Ammon's horn (tissue), 1 donor: Measurements from ENCODE around the gene MZF1.
"Not testable (repeated sequence)": the region's sequence is repeated elsewhere in the genome, so short reads cannot be mapped to it uniquely, and the experiment has no call there.

Experiments
- DNase-seq: peaks from one replicate; pipeline ENCODE4 v3.0.0-alpha.2; 2016; ENCODE audit warnings: low spot score

The MZF1 gene

DNA sequence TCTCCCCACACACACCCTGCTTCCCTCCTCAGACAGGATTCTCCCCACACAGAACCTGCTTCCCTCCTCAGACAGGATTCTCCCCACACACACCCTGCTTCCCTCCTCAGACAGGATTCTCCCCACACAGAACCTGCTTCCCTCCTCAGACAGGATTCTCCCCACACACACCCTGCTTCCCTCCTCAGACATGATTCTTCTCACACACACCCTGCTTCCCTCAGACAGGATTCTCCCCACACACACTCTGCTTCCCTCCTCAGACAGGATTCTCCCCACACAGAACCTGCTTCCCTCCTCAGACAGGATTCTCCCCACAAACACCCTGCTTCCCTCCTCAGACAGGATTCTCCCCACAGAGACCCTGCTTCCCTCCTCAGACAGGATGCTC is 34.0 kb downstream of the MZF1 start:
- not testable (repeated sequence) for DNase-seq

DNA sequence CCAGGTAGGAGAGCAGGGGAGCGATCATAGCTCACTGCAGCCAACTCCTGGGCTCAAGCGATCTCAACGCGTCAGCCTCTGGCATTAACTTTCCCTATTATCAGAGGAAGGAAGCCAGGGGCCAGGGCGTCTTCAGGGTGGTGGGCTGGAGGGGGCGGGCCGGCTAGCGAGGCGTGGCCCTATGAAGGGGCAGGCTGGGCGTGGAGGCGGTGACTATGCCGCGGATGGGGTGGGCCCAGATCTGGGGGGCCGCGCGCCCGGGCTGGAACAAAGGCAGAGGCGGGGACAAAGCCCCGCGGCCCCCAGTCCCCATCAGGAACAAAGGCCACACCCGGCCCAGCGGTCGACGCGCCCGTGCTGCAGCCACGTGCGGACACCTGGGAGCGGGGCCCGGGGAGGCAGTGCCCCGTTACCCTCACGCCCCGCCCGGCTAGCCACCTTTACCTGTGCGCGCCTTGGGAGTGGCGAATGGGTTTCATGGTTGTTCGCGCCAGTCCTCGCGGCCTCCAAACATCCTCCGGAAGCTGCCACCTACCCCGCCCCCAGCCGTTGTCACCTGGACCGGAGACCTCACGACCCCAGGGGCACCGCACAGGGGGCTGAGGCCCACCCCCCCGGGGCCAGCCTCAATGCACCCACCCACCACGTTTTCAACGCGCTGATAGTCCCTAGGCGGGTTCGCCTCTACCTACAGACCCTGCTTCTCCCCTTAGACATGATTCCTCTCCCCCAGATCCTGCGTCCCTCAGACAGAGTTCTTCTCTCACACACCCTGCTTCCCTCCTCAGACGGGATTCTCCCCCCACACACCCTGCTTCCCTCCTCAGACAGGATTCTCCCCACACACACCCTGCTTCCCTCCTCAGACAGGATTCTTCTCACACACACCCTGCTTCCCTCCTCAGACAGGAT is 34.6 kb downstream of the MZF1 start:
- no peak for DNase-seq

DNA sequence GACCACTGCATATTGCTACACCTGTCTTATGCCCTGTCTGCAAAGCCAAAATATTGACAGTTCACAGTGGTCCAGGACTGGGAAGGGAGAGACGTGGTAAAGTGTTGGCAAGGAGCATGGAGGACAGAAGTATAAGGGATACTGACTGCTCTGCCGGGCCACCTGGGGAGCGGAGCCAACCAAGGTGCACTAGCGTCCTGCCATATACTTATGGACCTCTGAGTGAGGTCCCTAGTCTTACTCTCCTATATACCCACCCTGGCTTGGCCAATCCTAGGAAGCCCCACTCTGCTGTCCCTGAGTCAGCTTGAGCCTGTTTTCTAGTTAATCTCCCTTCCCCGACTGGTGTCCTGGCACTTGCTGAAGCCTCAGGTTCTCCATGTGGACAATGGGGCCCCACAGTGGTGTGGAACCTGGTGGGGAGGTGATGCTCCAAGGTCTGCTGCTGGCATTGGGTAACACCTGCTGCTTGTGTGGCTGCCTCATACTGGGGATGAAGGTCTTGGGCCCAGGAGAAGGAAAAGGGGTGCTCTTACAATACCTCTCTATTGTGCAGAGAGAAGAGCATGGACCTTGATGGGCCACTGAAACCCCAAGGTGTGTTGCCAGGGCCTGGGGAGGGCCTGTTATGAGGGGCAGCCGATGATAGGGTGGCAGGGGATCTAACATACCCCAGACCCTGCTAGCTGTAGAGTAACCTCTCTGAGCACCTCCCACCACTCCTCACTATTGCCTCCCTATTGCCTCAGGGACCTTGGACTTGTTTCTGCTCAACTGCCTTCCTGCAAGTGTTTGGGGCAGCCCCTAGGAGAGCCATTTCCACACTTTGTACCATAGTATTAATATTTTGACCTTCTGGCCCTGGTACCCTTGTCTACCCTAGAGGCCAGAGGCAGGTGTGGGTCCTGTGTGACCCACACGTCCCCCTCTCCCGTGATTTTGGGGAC is 36.0 kb downstream of the MZF1 start:
- DNase-seq = no peak

DNA sequence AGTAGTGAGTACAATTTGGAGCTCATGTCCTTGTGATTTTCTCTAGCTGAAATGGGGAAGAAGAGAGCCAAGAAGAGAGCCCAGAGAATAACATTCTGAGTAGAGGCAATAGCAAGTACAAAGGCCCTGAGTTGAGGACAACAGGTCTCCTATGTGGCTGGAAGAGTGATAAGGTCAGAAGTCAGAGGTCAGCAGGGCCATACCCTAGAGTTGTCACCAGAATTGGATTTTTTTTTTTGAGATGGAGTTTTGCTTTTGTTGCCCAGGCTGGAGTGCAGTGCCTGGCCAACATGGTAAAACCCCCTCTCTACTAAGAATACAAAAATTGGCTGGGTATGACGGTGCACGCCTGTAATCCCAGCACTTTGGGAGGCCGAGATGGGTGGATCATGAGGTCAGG is 37.3 kb downstream of the MZF1 start:
- DNase-seq = no peak

DNA sequence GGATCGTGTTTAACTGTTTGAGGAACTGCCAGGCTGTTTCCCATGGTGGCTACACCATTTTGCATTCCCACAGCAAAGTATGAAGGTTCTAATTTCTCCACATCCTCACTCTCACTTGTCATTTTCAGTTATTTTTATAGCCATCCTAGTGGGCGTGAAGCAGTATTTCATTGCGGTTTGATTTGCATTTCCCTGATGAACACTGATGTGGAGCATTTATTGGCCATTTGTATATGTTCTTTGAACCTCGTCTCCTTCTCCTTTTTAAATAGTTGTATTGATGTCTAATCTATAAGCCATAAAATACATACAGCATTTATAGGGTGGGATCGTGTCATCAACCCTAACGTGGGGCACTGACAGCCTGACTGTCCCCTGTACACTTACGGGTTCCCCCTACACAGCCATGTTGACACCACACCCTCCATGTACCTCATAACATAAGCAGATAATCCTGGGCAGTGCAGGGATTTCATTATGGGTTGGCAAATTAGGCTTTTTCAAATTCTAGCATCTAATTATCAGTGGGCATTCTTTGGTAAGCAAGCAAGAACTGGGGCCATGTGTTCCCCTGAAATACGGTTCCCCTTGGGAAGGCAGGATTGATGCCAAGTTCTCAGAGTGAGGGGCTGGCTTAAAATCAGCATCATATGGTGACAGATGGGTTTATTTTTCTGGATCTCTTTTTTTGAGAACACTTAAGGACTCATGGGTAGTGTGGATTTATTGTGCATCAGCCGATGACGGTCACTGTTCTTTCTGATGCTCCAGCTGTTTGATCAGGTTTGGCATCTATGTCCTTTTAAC is 41.9 kb downstream of the MZF1 start:
- DNase-seq = no peak

DNA sequence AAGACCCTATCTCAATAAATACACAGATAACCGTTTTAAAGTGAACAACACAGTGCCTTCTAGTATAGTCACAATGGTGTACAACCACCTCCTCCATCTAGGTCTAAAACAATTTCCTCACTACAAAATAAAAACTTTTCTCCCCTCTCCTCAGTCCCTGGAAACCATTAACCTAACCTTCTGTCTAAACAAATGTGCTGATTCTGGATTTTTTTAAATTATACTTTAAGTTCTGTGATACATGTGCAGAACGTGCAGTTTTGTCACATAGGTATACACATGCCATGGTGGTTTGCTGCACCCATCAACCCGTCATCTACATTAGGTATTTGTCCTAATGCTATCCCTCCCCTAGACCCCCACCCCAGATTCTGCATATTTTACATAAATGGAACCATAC is 43.7 kb downstream of the MZF1 start:
- no peak for DNase-seq

DNA sequence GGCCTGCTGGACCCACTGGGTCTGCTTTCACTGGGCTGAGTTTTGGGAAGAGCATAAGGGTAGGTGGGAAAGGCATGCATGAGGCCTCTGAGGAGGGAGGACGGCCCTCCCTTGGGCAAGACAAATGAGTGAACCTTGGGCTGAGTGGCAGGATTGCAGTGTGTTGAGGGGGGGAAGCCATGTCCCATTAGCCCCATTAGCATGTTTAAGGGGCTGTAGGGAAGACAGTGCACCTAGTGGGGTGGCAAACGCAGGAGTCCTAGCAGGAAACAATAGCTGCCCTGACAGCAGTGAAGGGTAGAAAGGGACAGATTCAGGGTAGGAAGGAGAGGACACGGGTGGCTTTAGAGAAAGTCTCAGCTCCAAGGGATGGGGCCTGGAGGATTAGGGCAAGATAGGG is 50.4 kb downstream of the MZF1 start:
- DNase-seq = no peak

DNA sequence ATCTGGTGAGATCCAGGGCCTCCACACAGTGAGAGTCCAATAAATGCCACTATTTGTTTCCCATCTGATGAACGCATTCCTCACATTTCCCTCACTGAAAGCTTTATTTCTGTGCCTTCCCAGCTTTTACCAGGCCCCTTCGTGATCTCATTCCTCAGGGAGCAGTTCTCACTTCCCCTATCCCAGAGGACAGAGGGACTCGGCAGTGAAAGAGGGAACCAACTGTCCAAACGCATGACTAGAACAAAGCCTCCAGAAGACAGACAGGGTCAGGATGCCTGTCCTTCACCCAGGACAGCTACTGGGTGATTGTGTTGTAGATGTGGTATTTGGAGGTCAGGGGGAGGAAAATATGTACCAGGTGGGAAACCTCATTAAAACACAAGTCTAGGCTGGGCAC is 51.5 kb downstream of the MZF1 start:
- DNase-seq = no peak

DNA sequence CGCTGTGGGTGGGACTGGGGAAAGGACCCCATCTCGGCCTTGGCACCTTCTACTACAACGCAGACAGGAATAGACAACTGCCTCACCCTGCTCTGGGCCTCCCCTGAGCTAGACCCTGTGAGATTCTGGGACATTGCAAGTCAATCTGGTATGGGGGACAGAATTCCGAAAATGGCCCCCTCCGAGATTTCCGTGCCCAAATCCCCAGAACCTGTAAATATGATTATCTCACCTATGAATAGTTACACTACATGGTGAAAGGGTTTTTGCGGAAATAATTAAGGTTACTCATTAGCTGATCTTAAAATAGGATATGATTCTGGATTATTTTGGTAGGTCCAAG is 52.9 kb downstream of the MZF1 start:
- no peak for DNase-seq

DNA sequence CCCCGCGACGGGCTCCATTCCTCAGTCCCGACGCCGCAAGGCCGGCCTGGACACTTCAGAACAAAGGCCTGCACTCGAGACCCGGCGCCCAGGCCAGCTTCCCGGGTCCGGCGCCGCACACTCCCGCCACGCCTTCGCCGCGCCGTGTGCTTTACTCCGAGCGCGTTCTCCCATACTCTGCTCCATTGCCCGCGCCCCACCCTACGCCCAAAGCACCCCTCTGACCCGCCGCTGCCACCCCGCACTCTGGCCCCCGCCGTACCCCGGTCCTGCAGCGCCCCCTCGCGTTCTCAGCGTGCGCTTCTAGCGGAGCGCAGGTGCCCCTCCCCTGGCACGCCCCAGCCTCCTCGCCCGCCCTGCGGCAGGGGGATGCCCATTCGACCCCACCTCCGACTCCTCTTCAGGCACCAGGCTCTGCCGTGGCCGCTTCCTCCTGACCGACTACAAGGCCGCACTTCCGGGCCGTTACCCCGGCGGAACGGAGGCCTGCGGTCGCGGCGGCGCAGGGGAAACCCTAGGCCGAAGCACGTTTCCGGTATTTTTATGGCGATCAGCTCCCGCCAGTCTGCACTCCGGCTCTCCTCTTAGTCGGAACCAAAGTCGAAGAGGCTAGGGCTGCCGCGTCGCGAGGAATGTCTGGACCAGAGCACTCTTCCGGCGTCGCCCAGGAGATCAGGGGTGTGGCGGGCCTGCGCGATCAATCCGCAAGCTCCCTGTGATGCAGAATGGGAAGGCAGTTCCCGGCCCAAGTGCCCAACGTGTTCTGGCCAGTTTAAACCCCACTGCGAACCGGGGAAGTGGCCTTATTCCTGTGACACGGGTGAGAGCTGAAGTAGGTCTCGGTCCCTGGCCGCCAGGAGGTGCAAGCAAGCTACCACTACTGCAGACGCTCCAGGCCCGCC is 53.5 kb downstream of the MZF1 start, which contains the start of gene ZBTB45:
ZBTB45 (minus strand) TSS at position 456 of the 902 bp plus-strand sequence. CDS start 2,137 bp downstream, outside the sequence.
- peak; percentile 97 for DNase-seq

DNA sequence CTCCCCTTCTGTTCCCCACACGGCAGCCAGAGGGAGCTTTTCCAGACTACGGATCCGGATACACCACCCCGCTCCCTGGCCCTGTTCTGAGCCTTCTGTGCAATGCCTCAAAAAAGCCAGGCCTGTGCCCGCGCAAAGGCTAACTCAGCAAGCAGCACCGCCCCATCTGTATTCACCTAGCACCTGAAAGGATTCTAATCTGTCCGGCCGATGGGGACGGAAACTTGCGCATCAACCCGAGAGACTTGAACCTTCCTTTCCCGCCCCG is 54.1 kb downstream of the MZF1 start:
- DNase-seq = peak; percentile 65

DNA sequence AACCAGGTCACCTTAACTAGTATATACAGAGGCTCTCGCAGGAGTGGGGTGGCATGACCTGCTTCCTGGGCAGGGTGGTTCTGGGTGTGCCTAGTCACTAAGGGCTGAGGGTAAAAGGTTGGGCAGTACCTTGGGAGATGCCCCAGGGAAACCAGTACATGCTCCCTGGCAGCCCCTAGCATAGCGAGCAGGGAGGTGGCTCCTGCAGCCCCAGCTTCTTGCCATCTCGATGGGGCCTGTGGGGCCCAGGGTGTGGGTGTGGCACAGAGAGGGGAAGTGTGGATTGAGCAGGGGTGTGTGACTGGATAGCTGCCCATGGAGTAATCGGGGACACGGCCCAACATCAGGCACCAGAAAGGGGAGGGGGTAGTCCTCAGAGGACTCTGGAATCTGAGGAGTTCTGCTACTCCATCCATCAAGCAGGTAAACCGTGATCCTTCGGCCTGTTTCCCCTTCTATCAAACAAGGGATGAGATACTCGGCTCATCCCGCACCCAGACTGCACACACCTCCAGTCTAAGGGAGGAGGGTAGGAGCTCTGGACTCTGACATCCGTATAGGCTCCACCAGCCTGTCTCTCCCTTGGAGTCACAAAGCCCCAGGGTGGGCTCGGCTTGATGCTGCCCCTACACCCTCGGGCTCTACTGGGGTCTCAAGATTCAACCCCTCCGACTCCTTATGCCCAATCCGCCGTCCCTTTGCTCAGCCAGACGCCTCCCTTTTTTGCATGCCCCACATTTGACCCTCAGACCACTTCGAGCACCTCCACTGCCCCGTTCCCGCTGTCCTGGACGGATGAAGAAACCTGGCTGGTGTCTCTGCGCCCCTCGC is 54.7 kb downstream of the MZF1 start:
- DNase-seq = no peak

DNA sequence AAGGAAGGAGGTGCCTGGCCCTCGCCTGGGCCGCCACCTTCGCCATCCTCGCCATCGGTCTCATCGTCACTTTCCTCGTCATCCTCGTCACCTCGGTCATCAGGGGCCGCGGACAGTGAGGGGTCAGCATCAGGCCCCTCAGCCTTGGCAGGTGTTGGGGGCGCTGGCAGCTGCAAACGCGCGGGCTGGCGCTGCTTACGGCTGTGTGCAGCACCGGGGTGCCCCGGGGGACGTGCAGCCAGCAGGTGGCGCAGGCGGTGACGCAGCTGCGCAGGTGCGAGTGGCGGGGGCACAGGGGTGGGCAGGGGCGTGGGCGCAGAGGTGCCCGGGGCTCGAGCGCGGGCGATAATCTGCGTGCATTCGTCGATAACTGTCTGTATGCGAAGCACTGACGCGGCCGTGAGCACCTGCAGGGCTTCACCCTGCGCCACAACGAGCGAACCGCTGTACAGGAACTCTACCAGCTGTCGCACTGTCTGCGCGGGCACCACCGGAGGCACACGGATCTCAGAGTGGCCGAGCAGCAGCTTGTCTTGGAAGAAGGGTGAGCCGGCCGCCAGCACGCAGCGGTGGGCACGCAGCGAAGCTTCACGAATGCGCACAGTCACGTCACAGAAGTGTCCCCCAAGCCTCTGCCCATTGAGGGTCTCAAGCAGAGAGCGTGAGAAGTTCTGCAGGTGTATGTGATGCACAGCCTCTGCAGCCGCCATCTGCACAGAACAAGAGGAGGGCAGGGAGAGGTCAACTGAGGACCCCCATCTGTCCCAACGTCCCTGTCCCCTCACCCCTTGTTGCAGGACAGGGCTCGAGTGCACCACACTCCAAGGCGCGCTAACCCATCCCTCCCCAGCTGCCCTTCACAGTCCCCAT is 55.9 kb downstream of the MZF1 start:
- no peak for DNase-seq

DNA sequence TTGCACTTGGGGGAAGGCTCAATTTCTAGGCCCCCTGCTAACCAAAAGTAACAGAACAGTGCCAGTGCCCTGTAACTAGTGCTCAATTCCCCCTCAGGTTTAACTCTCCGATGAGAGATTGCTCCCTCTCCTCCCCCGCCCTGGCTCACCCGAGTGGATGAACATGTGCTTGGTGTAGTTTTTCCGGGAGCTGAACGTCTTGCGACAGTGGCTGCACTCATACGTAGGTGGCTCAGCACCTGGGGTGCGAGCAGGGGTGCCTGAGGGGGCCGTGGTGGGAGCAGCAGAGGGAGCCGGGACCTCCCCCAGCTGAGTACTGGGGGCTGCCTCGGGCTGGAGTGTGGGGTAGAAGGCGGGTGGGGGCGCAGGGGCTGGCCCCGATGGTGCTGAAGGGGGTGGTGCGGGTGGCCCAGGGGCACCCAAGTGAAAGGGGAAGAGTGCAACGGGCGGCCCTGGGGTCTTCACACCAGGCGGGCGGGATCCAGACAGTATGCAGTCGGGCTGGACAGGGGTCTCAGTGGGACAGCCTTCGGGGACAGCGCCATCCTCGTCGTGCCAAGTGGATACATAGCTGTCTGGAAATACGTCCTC is 56.8 kb downstream of the MZF1 start:
- DNase-seq = no peak

DNA sequence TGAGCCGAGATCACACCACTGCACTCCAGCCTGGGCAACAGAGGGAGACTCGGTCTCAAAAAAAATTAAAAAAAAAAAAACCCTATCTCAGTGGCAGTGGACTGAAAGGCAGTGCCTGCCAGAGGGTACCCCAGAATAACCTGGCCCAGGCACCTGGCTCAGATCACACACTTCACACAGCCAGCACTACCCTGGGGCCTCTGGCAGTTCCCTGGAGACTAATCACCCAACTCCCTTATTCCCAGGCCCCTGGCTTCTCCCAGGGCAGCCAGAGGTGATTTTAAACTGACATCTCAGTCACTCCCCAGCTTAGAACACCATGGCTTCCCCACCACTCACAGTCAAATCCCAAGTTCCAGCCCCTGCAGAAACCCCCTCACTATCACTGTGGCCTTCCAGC is 57.9 kb downstream of the MZF1 start:
- no peak for DNase-seq

DNA sequence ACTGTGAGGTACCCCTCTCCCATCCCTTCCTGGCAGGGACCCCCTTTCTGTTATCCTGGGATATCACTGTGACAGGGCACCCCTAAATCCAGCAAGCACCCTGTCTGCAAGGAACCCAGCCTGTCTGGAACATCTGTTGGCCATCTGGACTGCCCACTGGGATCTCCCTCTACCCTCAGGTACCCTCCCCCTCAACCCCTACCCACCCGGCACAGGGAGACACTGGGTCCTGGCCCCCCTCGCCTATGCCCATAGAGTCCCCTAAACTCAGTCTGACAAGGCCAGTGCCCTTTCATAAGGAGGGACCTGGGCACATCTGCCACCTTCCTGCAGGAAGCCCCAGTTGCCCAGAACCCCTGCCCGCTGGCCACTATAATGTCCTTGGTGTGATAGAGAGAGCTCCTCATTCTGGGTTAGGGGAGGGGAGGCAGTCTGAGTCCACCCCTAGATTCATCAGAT is 58.5 kb downstream of the MZF1 start:
- no peak for DNase-seq

DNA sequence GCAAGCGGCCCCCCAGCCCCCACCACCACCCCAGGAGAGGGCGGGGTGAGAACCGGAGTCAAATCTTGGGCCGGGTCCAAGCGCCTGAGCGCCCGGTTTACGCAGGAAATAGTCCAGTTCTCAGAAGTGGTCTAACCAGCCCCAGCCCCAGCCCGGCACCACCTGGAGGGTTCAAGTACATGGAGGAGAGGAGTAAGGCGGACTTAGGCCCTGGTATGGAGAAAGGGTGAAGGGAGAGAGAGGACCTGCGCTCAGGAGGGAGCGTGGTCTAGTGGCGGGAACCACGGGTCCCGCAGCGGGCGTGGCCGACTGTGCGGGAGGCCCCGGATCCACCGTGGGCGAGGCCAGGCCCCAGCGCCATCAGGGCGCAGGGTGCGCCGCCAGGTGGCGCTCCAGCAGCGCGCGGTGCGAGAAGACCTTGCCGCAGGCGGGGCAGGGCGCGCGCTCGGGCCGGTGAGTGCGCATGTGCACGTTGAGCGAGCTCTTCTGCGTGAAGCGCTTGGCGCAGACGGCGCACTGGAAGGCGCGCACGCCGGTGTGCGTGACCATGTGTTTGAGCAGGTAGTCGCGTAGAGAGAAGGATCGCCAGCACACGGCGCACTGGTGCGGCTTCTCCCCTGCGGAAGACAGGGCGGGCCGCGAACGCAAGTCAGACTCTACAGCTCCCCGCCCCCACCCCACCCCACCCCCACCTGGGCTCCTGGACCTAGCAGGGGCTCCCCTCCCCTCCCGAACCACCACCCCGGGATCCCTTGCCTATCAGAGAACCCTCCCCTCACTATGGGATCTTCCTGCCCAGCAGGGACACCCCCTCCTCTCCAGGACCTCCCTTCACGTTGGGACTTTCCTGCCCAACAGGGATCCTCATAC is 59.2 kb downstream of the MZF1 start:
- peak; percentile 88 for DNase-seq

DNA sequence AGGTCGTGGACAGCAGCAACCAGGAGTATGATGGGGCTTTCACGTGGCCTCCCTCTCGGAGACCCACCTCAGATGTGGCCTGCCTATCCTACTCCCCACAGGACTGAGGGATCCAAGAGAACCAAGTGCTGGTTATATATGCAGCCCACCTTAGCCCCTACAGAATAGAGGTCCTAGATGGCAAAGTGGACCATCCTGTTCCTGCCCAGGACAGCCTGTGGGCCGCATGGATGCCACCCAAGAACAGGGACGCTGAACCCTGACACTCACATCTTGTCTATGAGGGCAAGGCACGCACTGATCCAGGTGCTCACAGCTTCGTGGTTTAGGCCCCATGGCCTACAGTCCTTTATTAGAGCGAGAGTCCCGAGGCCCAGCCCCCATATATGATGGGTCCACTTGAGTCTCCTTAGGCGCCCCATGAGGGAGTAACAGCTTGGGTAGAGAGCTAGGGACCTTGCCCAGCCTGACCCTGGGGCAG is 59.9 kb downstream of the MZF1 start:
- DNase-seq = no peak
